WTC11 (cell line): Measurements from ENCODE around the gene TARBP1. TPM values are rescaled to one million over a fixed set of nuclear protein-coding genes. Genes with fewer than 3 reads are reported as not detected.

Source experiments
- ATAC-seq: fragments of 200-7000 bp; cut with Tn5 transposase; 2 replicates; pipeline ENCODE4 v1.10.0; 2021; ENCODE audit warnings: mild to moderate bottlenecking, moderate library complexity
- CTCF ChIA-PET: fragments of 300-600 bp; sonication (Branson Sonifier 250); formaldehyde crosslinking; loops from one replicate; lab custom pipeline; 2021; ENCODE audit warnings: antibody characterized with exemption; lab: Charles Lee
- POLR2A ChIA-PET: fragments of 350-600 bp; sonication (Branson Sonifier 250); formaldehyde crosslinking; loops from one replicate; lab custom pipeline; 2021; ENCODE audit warnings: antibody characterized with exemption; lab: Charles Lee
- DNase-seq: peaks from one replicate; pipeline ENCODE4 v3.0.0; 2021; ENCODE audit warnings: low spot score
- H3K27ac Mint-ChIP-seq: 2 replicates; pipeline ENCODE4 v1.8.0; 2021; ENCODE audit warnings: mixed read lengths
- H3K27me3 Mint-ChIP-seq: 2 replicates; pipeline ENCODE4 v1.8.0; 2021; ENCODE audit warnings: low read depth, mild to moderate bottlenecking, moderate library complexity, mixed read lengths
- H3K36me3 Mint-ChIP-seq: 2 replicates; pipeline ENCODE4 v1.8.0; 2021; ENCODE audit warnings: mixed read lengths
- H3K4me1 Mint-ChIP-seq: 2 replicates; pipeline ENCODE4 v1.8.0; 2022; ENCODE audit warnings: mixed read lengths
- H3K4me3 Mint-ChIP-seq: 2 replicates; pipeline ENCODE4 v1.8.0; 2021; ENCODE audit warnings: mild to moderate bottlenecking, moderate library complexity, mixed read lengths
- H3K9me3 Mint-ChIP-seq: 2 replicates; pipeline ENCODE4 v1.8.0; 2021; ENCODE audit warnings: mixed read lengths
- AFF4 ChIP-seq: sonication (generic); formaldehyde crosslinking; IDR thresholded peaks from 2 replicates; pipeline ENCODE4 v1.8.1; 2023; ENCODE audit warnings: mild to moderate bottlenecking, missing genetic modification reagents, borderline replicate concordance
- ATF1 ChIP-seq: sonication (generic); formaldehyde crosslinking; IDR thresholded peaks from 2 replicates; pipeline ENCODE4 v1.8.1; 2023; ENCODE audit warnings: mild to moderate bottlenecking, moderate library complexity, missing genetic modification reagents
- ATF6 ChIP-seq: sonication (generic); formaldehyde crosslinking; IDR thresholded peaks from 2 replicates; pipeline ENCODE4 v1.8.1; 2023; ENCODE audit warnings: mild to moderate bottlenecking, missing genetic modification reagents
- CDX4 ChIP-seq: fragments of 250-450 bp; sonication (Bioruptor Pico); IDR thresholded peaks from 2 replicates; pipeline ENCODE4 v1.9.0; 2021; ENCODE audit warnings: moderate library complexity, mild to moderate bottlenecking, inconsistent platforms, borderline replicate concordance
- ESRRA ChIP-seq: sonication (generic); formaldehyde crosslinking; IDR thresholded peaks from 2 replicates; pipeline ENCODE4 v1.8.1; 2022; ENCODE audit warnings: mild to moderate bottlenecking, missing genetic modification reagents, borderline replicate concordance
- ETV6 ChIP-seq: sonication (generic); formaldehyde crosslinking; IDR thresholded peaks from 2 replicates; pipeline ENCODE4 v1.8.1; 2022; ENCODE audit warnings: mild to moderate bottlenecking, missing genetic modification reagents
- GABPB1 ChIP-seq: sonication (generic); formaldehyde crosslinking; IDR thresholded peaks from 2 replicates; pipeline ENCODE4 v1.8.1; 2023; ENCODE audit warnings: mild to moderate bottlenecking, missing genetic modification reagents
- HMGA2 ChIP-seq: fragments of 250-450 bp; sonication (Bioruptor Pico); IDR thresholded peaks from 2 replicates; pipeline ENCODE4 v1.4.0; 2021; ENCODE audit warnings: mild to moderate bottlenecking, moderate library complexity
- IRF2 ChIP-seq: sonication (generic); formaldehyde crosslinking; IDR thresholded peaks from 2 replicates; pipeline ENCODE4 v1.8.0; 2022; ENCODE audit warnings: low read depth, missing genetic modification reagents, borderline replicate concordance
- MXD4 ChIP-seq: fragments of 250-450 bp; sonication (Bioruptor Pico); IDR thresholded peaks from 2 replicates; pipeline ENCODE4 v1.8.0; 2021; ENCODE audit warnings: mild to moderate bottlenecking, moderate library complexity, borderline replicate concordance
- NFYB ChIP-seq: sonication (generic); formaldehyde crosslinking; conservative IDR thresholded peaks from 2 replicates; pipeline ENCODE4 v1.8.0; 2022; ENCODE audit warnings: low read depth, missing genetic modification reagents
- OVOL2 ChIP-seq: fragments of 250-450 bp; sonication (Bioruptor Pico); IDR thresholded peaks from 2 replicates; pipeline ENCODE4 v1.9.0; 2021; ENCODE audit warnings: mild to moderate bottlenecking, borderline replicate concordance
- PRRX2 ChIP-seq: fragments of 250-450 bp; sonication (Bioruptor Pico); IDR thresholded peaks from 2 replicates; pipeline ENCODE4 v1.8.0; 2021; ENCODE audit warnings: mild to moderate bottlenecking
- SMAD3 ChIP-seq: sonication (generic); formaldehyde crosslinking; IDR thresholded peaks from 2 replicates; pipeline ENCODE4 v1.8.0; 2022; ENCODE audit warnings: missing genetic modification reagents, mild to moderate bottlenecking, borderline replicate concordance
- SP1 ChIP-seq: sonication (generic); formaldehyde crosslinking; conservative IDR thresholded peaks from 2 replicates; pipeline ENCODE4 v1.8.1; 2022; ENCODE audit warnings: missing genetic modification reagents
- TEAD1 ChIP-seq: sonication (generic); formaldehyde crosslinking; IDR thresholded peaks from 2 replicates; pipeline ENCODE4 v1.8.0; 2022; ENCODE audit warnings: mild to moderate bottlenecking, missing genetic modification reagents
- TP53 ChIP-seq: sonication (generic); formaldehyde crosslinking; IDR thresholded peaks from 2 replicates; pipeline ENCODE4 v1.8.1; 2023; ENCODE audit warnings: mild to moderate bottlenecking, missing genetic modification reagents
- ZNF423 ChIP-seq: fragments of 250-450 bp; sonication (Bioruptor Pico); IDR thresholded peaks from 2 replicates; pipeline ENCODE4 v2.1.2; 2022; ENCODE audit warnings: mild to moderate bottlenecking, moderate library complexity
- ZNF512 ChIP-seq: sonication (generic); formaldehyde crosslinking; IDR thresholded peaks from 2 replicates; pipeline ENCODE4 v1.8.1; 2022; ENCODE audit warnings: missing genetic modification reagents, borderline replicate concordance
- ZSCAN18 ChIP-seq: fragments of 250-450 bp; sonication (Bioruptor Pico); IDR thresholded peaks from 2 replicates; pipeline ENCODE4 v2.1.2; 2022; ENCODE audit warnings: mild to moderate bottlenecking, moderate library complexity
- total RNA-seq: library from RNA; stranded (reverse); gene quantifications from 3 replicates; pipeline ENCODE4 v1.2.3, GENCODE V29; 2021
- TF ChIP-seq, protein P1 (sequence below): sonication (generic); formaldehyde crosslinking; IDR thresholded peaks from 2 replicates; pipeline ENCODE4 v1.8.0; 2023; ENCODE audit warnings: missing genetic modification reagents
- TF ChIP-seq, protein P2 (sequence below): fragments of 250-450 bp; sonication (Bioruptor Pico); conservative IDR thresholded peaks from 2 replicates; pipeline ENCODE4 v1.9.0; 2021; ENCODE audit warnings: mild to moderate bottlenecking

The TARBP1 gene
- total RNA-seq, 1 experiment from 2014 or later, result 24.0 TPM

DNA sequence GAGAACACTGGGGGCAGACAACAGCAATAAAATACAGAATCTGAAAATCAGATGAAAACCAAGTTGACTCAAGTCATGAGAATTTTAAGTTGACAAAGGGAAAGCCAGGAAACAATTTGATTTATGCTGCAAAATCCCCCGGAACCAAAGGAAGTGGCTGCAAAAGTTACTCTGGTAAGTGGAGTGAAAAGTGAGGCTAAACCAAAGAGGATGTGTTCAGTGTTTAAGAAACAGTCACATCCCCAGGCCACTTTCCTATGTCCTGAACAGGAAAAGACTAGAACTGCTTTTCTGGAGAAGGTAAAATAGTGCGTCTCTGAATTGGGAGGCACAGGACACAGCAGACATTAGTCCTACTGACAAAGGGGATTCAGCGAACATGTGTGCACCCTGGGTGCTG is 5.9 kb downstream of the TARBP1 start:
- H3K36me3 Mint-ChIP-seq, result peaks cover 3% of the 10 kb centered on the region; the same call in 1 of the 2 replicates
- POLR2A ChIA-PET, result no interaction called here
- H3K9me3 Mint-ChIP-seq, result no peaks in the 10 kb centered on the region
- CTCF ChIA-PET, result no interaction called here
- H3K4me1 Mint-ChIP-seq, result peaks cover 32% of the 10 kb centered on the region
- H3K27me3 Mint-ChIP-seq, result no peaks in the 10 kb centered on the region
- no peak for TF ChIP-seq TEAD1 (CRISPR knock-in tag)
- TF ChIP-seq, protein P1, sequence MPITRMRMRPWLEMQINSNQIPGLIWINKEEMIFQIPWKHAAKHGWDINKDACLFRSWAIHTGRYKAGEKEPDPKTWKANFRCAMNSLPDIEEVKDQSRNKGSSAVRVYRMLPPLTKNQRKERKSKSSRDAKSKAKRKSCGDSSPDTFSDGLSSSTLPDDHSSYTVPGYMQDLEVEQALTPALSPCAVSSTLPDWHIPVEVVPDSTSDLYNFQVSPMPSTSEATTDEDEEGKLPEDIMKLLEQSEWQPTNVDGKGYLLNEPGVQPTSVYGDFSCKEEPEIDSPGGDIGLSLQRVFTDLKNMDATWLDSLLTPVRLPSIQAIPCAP (CRISPR knock-in tag), result no peak
- DNase-seq (no peak), ATAC-seq (no peak)
- no peak overlapping the region for H3K4me3 Mint-ChIP-seq
- H3K27ac Mint-ChIP-seq, result no peak overlapping the region

- Mint-ChIP-seq H3K4me1 (peaks cover 4% of the 10 kb centered on the region), H3K36me3 (peaks cover 25% of the 10 kb centered on the region), H3K27me3 (no peaks in the 10 kb centered on the region), H3K9me3 (no peaks in the 10 kb centered on the region), H3K4me3 (no peak overlapping the region), H3K27ac (no peak overlapping the region)
- DNase-seq (no peak), ATAC-seq (no peak)
- ChIA-PET POLR2A (no interaction called here), CTCF (no interaction called here)
- TF ChIP-seq ZNF512 (CRISPR knock-in tag) (no peak), SMAD3 (no peak), ATF1 (CRISPR knock-in tag) (no peak), NFYB (CRISPR knock-in tag) (no peak), ETV6 (CRISPR knock-in tag) (no peak), ZSCAN18 (no peak), PRRX2 (CRISPR knock-in tag) (no peak), ZNF423 (CRISPR knock-in tag) (no peak), IRF2 (CRISPR knock-in tag) (no peak), OVOL2 (CRISPR knock-in tag) (no peak), AFF4 (CRISPR knock-in tag) (no peak), GABPB1 (no peak), CDX4 (CRISPR knock-in tag) (no peak), ATF6 (CRISPR knock-in tag) (no peak), MXD4 (CRISPR knock-in tag) (no peak), TP53 (CRISPR knock-in tag) (no peak), SP1 (no peak), ESRRA (no peak), HMGA2 (no peak)
- TF ChIP-seq, protein P2, sequence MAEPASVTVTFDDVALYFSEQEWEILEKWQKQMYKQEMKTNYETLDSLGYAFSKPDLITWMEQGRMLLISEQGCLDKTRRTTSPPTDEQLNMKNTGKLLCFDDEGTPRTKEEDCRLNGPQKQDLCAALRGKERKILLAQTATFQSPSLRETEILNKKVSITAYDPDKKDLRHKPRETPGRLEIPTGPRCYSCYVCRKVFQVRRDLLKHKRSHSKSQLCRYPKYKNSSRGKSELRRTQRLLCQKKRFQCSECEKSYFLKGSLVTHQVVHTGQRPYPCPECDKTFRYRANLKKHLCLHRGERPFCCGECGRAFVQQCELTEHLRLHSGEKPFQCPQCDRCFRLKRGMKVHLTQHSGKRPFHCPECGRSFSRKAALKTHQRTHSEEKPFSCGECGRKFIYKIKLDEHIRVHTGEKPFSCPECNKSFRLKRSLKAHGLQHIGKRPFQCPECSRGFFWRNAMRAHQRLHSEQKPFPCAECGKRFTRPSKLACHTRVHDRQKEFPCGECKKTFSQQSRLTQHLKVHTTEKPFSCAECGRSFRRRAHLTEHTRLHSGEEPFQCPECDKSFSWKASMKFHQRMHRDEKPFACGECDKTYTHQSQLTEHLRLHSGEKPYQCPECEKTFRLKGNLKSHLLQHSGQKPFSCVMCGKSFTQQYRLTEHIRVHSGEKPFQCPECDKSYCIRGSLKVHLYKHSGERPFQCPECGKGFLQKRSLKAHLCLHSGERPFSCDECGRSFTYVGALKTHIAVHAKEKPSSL, result no peak
These were observed 9.6 kb downstream of the TARBP1 start for GRCh38 chr1:234469376-234469775.
